ENCODE data around the gene ZFP90. TPM values are rescaled to one million over a fixed set of nuclear protein-coding genes. Genes with fewer than 3 reads are reported as not detected.
"Not testable (repeated sequence)": the region's sequence is repeated elsewhere in the genome, so short reads cannot be mapped to it uniquely, and the experiment has no call there.

ZFP90 gene
- total RNA-seq, 4 donors from 2014 or later: 21.3 to 38.2 (median 27.3) TPM

DNA sequence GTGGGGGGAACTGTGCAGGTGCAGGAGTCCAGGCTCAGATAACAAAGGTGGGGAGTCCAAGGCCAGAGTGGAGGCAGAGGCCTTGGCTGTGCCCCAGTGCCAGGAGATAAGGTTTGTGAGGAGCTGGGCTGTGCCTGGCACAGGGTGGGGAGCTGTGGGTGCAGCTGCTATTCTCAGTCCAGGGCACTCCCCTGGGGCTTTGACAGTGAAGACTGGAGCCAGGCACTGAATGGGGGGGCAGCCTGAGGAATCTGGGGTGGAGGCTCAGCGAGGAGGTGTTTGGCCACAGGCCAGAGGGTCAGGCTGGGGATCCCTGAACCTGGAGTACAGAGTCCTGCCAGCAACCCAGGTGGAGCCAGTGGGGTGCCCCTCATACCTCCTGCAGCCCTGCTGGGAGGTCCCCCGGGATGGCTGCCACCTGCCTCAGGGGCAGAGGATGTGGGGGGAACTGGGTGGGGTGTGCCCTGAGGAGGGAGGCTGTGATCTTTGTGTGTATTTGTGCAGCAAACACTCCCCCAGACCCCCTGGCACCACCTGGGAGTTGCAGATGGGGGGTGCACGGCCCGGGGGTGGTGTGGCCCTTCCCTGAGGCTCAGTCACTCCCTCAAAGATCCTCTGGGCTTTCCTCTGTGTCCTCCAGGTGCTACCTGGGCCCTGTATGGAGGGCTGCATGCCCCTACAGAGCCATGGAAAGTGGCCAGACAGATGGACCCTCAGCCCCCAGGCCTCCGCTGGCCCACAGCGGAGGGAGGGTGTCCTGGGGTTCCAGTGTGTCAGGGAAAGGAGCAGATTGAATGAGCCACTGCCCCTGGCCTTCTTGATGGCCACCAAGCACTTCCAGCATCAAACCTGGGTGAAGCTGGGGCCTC is 46.3 kb upstream of the ZFP90 start:
- H3K27ac ChIP-seq: no peak overlapping the region
- no peak overlapping the region for H3K4me3 ChIP-seq
- H3K36me3 ChIP-seq: no peaks in the 10 kb centered on the region
- ATAC-seq: no peak
- no CpG with 5 or more reads among the region's 6 CpGs for WGBS, 2 donors (ENCODE audit: low coverage in 1 of 2)
- no peaks in the 10 kb centered on the region for H3K9me3 ChIP-seq
- TF ChIP-seq, protein P1, sequence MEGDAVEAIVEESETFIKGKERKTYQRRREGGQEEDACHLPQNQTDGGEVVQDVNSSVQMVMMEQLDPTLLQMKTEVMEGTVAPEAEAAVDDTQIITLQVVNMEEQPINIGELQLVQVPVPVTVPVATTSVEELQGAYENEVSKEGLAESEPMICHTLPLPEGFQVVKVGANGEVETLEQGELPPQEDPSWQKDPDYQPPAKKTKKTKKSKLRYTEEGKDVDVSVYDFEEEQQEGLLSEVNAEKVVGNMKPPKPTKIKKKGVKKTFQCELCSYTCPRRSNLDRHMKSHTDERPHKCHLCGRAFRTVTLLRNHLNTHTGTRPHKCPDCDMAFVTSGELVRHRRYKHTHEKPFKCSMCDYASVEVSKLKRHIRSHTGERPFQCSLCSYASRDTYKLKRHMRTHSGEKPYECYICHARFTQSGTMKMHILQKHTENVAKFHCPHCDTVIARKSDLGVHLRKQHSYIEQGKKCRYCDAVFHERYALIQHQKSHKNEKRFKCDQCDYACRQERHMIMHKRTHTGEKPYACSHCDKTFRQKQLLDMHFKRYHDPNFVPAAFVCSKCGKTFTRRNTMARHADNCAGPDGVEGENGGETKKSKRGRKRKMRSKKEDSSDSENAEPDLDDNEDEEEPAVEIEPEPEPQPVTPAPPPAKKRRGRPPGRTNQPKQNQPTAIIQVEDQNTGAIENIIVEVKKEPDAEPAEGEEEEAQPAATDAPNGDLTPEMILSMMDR (IDR thresholded peaks at IDR 0.05): no peak
- TF ChIP-seq POLR2AphosphoS5 (IDR thresholded peaks at IDR 0.05) (no peak), EP300 (IDR thresholded peaks at IDR 0.05) (no peak)
- H3K27me3 ChIP-seq: peaks cover 46% of the 10 kb centered on the region
- no peaks in the 10 kb centered on the region for H3K4me1 ChIP-seq

DNA sequence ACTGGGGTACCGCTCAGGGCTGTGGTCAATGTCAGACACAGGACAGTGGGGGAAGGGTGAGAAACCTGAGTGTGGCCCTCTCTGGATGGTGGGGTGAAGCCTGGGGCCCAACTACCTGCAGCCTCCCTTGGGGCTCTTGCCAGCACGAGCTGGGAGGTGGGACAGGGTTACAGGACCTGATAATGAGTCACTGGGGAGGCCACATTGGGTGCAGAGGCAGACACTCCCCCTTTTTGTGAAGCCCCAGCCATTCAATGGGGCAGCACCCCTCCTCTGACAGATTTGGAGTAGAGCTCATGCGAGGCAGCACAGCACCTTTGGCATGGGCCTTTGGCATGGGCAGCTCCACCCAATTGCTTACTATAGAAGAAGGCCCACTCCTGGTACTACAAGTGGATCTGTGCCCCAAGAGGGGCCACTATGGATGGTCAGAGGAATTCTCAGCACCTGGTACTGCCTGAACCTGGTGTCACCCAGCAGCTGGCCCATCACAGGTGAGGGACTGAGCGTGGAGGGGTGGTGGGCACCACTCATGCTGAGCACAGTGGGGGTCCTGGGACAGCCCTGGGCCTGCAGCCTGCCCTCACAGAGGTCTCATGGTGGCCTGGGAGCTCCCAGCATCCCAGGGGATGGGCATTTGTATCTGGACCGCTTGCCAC is 45.5 kb upstream of the ZFP90 start:
- TF ChIP-seq EP300 (IDR thresholded peaks at IDR 0.05) (no peak), POLR2AphosphoS5 (IDR thresholded peaks at IDR 0.05) (no peak), POLR2A (IDR thresholded peaks at IDR 0.05) (no peak)
- TF ChIP-seq, protein P1 (IDR thresholded peaks at IDR 0.05): no peak
- H3K9me3 ChIP-seq: no peaks in the 10 kb centered on the region
- H3K4me1 ChIP-seq: no peaks in the 10 kb centered on the region
- no peaks in the 10 kb centered on the region for H3K36me3 ChIP-seq
- H3K27me3 ChIP-seq: peaks cover 52% of the 10 kb centered on the region
- H3K4me3 ChIP-seq: no peak overlapping the region
- H3K27ac ChIP-seq: no peak overlapping the region
- no CpG with 5 or more reads among the region's 5 CpGs for WGBS, 2 donors (ENCODE audit: low coverage in 1 of 2)
- no peak for ATAC-seq

DNA sequence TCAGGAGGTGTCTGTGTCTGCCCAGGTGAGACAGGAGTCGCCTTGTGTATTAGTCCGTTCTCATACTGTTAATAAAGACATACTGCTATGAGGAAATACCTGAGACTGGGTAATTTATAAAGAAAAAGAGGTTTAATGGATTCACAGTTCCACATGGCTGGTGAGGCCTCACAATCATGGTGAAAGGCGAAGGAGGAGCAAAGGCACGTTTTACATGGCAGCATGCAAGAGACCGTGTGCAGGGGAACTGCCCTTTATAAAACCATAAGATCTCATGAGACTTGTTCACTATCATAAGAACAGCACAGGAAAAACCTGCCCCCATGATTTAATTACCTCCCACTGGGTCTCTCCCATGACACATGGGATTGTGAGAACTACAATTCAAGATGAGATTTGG is 44.8 kb upstream of the ZFP90 start:
- not testable (repeated sequence) for H3K27ac ChIP-seq, H3K4me1 ChIP-seq, H3K9me3 ChIP-seq, H3K36me3 ChIP-seq, H3K4me3 ChIP-seq, ATAC-seq
- WGBS, 2 donors (ENCODE audit: low coverage in 1 of 2): 94 to 95% methylated on average over 3 to 5 of the region's 5 CpGs
- peaks cover 58% of the 10 kb centered on the region for H3K27me3 ChIP-seq

DNA sequence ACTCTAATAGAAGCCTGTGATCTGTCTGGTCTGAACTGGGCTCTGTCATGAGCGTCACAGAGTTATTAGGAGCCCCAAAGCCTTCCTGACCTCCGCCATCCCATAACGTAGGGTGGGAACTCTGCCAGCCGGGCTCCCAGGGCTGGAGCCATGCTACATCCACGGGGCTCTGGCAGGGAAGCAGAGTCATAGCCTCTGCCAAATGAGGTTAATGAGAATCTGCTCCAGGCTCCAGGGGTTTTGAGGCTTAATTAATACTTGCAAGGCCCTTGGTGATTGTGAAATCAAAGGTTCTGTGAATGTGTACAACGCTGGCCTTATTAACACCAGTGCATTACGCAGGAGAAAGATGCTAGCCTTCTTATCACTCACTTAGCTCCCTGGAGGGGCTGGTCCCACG is 42.4 kb upstream of the ZFP90 start:
- H3K9me3 ChIP-seq: no peaks in the 10 kb centered on the region
- H3K4me3 ChIP-seq: no peak overlapping the region
- no CpG with 5 or more reads among the region's 8 CpGs for WGBS, 2 donors (ENCODE audit: low coverage in 1 of 2)
- no peak overlapping the region for H3K27ac ChIP-seq
- H3K27me3 ChIP-seq: peaks cover 49% of the 10 kb centered on the region
- no peak for TF ChIP-seq POLR2A (IDR thresholded peaks at IDR 0.05)
- TF ChIP-seq, protein P1 (IDR thresholded peaks at IDR 0.05): no peak
- no peak for TF ChIP-seq EP300 (IDR thresholded peaks at IDR 0.05)
- TF ChIP-seq POLR2AphosphoS5 (IDR thresholded peaks at IDR 0.05): no peak
- no peaks in the 10 kb centered on the region for H3K4me1 ChIP-seq
- H3K36me3 ChIP-seq: no peaks in the 10 kb centered on the region
- no peak for ATAC-seq

DNA sequence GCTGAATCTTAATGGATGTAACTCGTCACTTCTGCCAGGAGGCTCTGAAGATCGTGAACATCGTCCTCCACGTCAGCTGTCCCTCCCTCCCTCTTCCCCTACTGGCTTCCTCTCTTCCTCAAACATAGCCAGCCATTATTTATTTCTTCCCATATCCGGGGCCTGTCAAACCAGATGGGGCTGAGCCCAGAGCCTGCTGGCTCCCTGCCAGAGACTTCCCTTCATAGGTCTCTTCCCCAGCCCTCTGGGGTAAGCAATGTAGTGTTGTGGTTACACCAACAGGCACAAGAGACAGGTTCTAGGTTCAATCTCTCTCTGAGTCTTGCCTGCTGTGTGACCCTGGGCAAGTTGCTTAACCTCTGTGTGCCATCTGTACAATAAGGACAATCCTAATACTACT is 40.1 kb upstream of the ZFP90 start:
- Histone ChIP-seq H3K27me3 (peaks cover 38% of the 10 kb centered on the region), H3K27ac (no peak overlapping the region), H3K36me3 (no peaks in the 10 kb centered on the region), H3K4me1 (no peaks in the 10 kb centered on the region), H3K4me3 (no peak overlapping the region), H3K9me3 (no peaks in the 10 kb centered on the region)
- no peak for ATAC-seq
- whole genome bisulfite sequencing, 2 donors (ENCODE audit: low coverage in 1 of 2): 9 to 13% methylated on average over 4 to 5 of the region's 5 CpGs
- TF ChIP-seq, protein P1 (IDR thresholded peaks at IDR 0.05): no peak
- TF ChIP-seq EP300 (IDR thresholded peaks at IDR 0.05): no peak
- TF ChIP-seq POLR2A (IDR thresholded peaks at IDR 0.05): no peak
- TF ChIP-seq POLR2AphosphoS5 (IDR thresholded peaks at IDR 0.05): no peak

Data from gastroesophageal sphincter (tissue), 4 donors.